Tibial nerve (tissue), 4 donors: ENCODE results near the gene LGALS1.

Experiments
- CTCF ChIP-seq, 5 experiments: fragments of 200-600 bp in 3 of 5; fragments of 450-650 bp in 2 of 5; sonication (generic) in 3 of 5; IDR thresholded peaks; one replicate each; pipeline ENCODE4 v1.5.1; 2016 to 2019; ENCODE audit warnings: antibody characterized with exemption in 5 of 5, mild to moderate bottlenecking in 3 of 5, moderate library complexity in 2 of 5
- EP300 ChIP-seq, 2 donors: sonication (generic); formaldehyde crosslinking; IDR thresholded peaks; one replicate each; pipeline ENCODE4 v1.6.1; 2017; ENCODE audit warnings: antibody characterized with exemption in 2 of 2, mild to moderate bottlenecking in 1 of 2
- POLR2A ChIP-seq, 2 donors: fragments of 450-650 bp; IDR thresholded peaks; one replicate each; pipeline ENCODE4 v1.6.1; 2017; ENCODE audit warnings: antibody characterized with exemption in 2 of 2, mild to moderate bottlenecking in 2 of 2, moderate library complexity in 2 of 2

- TF ChIP-seq CTCF (IDR thresholded peaks at IDR 0.05) (no peak), POLR2A (IDR thresholded peaks at IDR 0.05) (no peak), EP300 (IDR thresholded peaks at IDR 0.05) (no peak)
Observed at GRCh38 chr22:37627121-37627520, 48.3 kb upstream of the LGALS1 start.
